ENCODE data around the gene SPATC1L. TPM values are rescaled to one million over a fixed set of nuclear protein-coding genes. Genes with fewer than 3 reads are reported as not detected.

The SPATC1L gene
- total and polyA plus RNA-seq, 7 donors: 1.9 to 6.0 (median 3.9) TPM

- no peaks in the 10 kb centered on the region for H3K27me3 ChIP-seq (ENCODE audit: insufficient read depth in 3 of 3, low read length in 2 of 3)
- no peaks in the 10 kb centered on the region for H3K9me3 ChIP-seq
- H3K4me1 ChIP-seq: no peaks in the 10 kb centered on the region
- intact Hi-C loops (cut with DNase I): no loop called here
- no peak overlapping the region for H3K4me3 ChIP-seq
- ATAC-seq: no peak
- H3K27ac ChIP-seq: no peak overlapping the region
- DNase-seq: no peak
- H3K36me3 ChIP-seq (ENCODE audit: insufficient read depth in 1 of 2, low read depth in 1 of 2): no peaks in the 10 kb centered on the region
- no peak for TF ChIP-seq CTCF (IDR thresholded peaks at IDR 0.05)
- WGBS, 3 donors: 69 to 77% (median 70%) methylated on average over 8 of the region's 8 CpGs
Measured at GRCh38 chr21:46168659-46169386, 15.4 kb downstream of the SPATC1L start.

GRCh38 chr21:46168238-46168637 lies 16.0 kb downstream of the SPATC1L start:
- Histone ChIP-seq H3K27me3 (ENCODE audit: insufficient read depth in 3 of 3, low read length in 2 of 3) (no peaks in the 10 kb centered on the region), H3K36me3 (ENCODE audit: insufficient read depth in 1 of 2, low read depth in 1 of 2) (no peaks in the 10 kb centered on the region), H3K27ac (no peak overlapping the region), H3K4me3 (no peak overlapping the region), H3K9me3 (no peaks in the 10 kb centered on the region), H3K4me1 (no peaks in the 10 kb centered on the region)
- TF ChIP-seq CTCF (IDR thresholded peaks at IDR 0.05): no peak
- intact Hi-C loops (cut with DNase I): no loop called here
- ATAC-seq (no peak), DNase-seq (no peak)
- WGBS, 3 donors: 74 to 85% (median 81%) methylated on average over 14 of the region's 14 CpGs

GRCh38 chr21:46165098-46165497 lies 19.2 kb downstream of the SPATC1L start:
- no peak for ATAC-seq
- no peaks in the 10 kb centered on the region for H3K4me1 ChIP-seq
- no peak overlapping the region for H3K27ac ChIP-seq
- intact Hi-C loops (cut with DNase I): no loop called here
- no peak for TF ChIP-seq CTCF (IDR thresholded peaks at IDR 0.05)
- no peak for DNase-seq
- no peak overlapping the region for H3K4me3 ChIP-seq
- no peaks in the 10 kb centered on the region for H3K27me3 ChIP-seq (ENCODE audit: insufficient read depth in 3 of 3, low read length in 2 of 3)
- H3K36me3 ChIP-seq (ENCODE audit: insufficient read depth in 1 of 2, low read depth in 1 of 2): no peaks in the 10 kb centered on the region
- no peaks in the 10 kb centered on the region for H3K9me3 ChIP-seq

- no peaks in the 10 kb centered on the region for H3K27me3 ChIP-seq (ENCODE audit: insufficient read depth in 3 of 3, low read length in 2 of 3)
- H3K27ac ChIP-seq: no peak overlapping the region
- H3K9me3 ChIP-seq: no peaks in the 10 kb centered on the region
- 58 to 67% (median 65%) methylated on average over 4 of the region's 4 CpGs for WGBS, 3 donors
- no peak for ATAC-seq
- no peaks in the 10 kb centered on the region for H3K4me1 ChIP-seq
- TF ChIP-seq CTCF (IDR thresholded peaks at IDR 0.05): no peak
- intact Hi-C loops (cut with DNase I): no loop called here
- H3K4me3 ChIP-seq: no peak overlapping the region
- H3K36me3 ChIP-seq (ENCODE audit: insufficient read depth in 1 of 2, low read depth in 1 of 2): no peaks in the 10 kb centered on the region
- no peak for DNase-seq
Measured at GRCh38 chr21:46163380-46163779, 20.9 kb downstream of the SPATC1L start.

Measured in psoas muscle (tissue), 8 donors.